Fibroblast of the conjunctiva (primary cell): ENCODE measurements around the gene SUN3.
"Not testable (repeated sequence)": the region's sequence is repeated elsewhere in the genome, so short reads cannot be mapped to it uniquely, and the experiment has no call there.

ENCODE experiments used
- DNase-seq: peaks from one replicate; pipeline ENCODE4 v3.0.0-alpha.2; 2010; ENCODE audit warnings: low read depth

Gene SUN3

DNA sequence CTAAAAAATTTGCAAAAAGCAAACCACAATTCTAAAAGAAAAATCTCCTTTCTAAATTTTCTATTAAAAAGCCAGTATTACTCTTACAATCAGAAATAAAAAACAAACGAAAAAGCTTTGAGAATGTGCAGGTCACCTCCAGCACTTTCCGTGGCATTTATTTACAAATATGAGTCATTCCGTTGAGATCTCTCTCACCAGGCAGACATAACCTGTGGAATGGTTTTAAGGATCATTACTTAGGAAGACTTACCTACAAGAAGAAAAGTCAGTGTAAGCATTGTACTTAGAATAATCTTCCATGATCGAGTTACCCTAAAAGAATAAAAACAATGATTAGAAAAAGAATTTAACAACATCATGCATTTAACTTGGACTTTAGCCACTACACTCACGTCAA is 3.3 kb downstream of the SUN3 start:
- DNase-seq: no peak

DNA sequence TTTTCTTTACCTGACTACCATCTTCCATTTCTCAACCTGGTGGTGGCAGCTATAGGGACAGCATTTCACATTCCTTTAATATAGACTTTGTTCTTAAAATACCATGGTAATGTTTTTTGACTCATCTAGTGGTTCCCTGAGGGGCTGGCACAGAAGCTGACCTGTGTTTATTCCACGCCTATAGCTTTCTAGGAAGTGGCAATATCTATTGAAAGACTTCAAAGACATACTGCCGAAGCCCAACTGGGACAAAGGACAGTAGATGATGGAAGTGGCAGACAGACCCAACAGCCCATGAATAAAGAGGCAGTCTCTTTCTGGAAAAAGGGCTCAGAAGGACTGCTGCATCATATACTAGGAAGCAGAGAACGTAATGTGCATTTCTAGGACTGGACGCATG is 11.2 kb downstream of the SUN3 start:
- DNase-seq: no peak

DNA sequence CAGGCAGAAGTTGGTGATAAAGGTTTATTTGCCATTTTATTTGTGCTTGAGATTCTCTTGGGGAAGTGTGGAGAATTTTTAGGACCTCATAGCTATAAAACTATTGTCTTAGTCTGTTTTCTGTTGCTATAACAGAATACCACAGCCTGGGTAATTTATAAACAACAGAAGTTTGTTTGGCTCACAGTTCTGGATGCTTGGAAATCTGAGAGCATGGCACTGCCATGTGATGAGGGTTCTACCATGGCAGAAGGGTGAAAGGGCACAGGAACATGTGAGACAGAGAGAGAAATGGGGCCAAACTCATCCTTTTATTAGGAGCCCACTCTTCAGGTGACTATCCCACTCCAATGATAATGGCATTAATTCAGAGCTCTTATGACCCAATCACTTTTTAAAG is 12.3 kb downstream of the SUN3 start:
- no peak for DNase-seq

DNA sequence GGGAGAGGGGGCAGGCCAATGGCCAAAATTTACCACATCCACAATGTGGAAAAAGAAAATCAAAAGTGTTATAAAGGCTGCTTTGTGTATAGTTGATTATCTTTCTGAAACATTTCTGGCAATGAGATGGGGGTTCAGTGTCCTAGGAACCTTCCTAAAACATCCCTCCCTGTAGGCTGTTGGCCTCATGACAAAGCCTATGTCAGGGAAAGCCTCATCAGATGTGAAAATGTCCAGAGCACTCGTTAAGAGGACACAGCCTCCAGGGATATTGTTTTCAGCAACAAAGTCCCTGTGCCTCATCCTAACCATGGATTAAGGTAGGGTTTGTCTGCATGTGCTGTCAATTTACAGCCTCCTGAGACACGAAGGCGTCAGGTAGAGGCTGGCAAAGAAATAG is 17.0 kb downstream of the SUN3 start:
- no peak for DNase-seq

DNA sequence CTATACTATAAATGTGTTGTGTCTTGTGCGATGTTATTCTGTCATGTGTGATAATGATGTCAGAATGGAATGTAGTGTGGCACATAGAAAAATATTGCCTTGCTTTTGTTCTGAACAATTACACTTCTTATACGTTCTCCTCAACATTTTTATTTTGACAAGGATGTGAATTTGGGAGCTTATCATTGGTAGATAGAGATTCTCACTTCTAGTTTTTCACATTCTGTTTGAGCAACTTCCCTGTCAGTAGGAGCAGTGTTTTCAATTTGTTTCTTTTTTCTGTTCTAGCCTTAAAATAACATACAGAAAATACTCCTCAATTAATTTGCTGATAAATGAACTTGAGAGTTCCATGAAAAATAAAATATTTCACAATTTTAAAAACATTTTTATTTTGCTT is 17.6 kb downstream of the SUN3 start:
- DNase-seq: no peak

DNA sequence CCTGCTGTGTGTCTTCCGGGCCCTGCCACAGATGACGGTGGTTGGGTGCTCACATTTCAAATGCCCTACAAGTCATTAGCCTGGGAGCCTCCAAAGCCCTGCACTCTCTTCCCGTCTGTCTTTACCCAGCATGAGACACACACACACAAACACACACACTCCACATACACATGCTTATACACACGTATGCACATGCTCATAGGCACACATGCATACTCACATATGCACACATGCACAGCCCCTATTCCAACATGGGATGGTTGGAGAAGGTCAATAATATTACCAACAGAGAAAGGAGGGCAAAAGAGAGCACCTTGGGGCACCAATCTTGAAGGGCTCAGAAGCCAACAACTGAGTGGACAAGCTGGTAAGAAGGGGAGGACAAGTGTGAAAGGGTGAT is 19.0 kb downstream of the SUN3 start:
- DNase-seq: no peak

DNA sequence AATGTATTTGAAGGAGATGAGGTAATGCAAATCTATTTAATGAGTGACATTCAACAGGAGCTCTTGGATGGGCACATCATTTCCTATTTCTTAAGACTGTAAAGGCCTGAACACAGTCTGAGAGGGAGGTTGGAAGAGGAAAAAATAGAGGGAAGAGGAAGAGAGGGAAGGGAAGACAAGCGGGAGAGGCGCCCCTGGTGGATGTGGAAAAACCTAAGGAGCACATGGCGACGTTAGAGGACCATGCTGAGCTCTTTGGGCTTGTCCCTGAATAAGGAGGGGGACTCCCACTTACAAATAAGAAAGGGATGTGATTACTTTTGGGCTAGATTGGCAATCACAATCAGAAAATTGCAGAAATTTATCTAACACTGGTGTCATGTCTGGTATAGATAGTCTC is 19.6 kb downstream of the SUN3 start:
- DNase-seq: no peak

DNA sequence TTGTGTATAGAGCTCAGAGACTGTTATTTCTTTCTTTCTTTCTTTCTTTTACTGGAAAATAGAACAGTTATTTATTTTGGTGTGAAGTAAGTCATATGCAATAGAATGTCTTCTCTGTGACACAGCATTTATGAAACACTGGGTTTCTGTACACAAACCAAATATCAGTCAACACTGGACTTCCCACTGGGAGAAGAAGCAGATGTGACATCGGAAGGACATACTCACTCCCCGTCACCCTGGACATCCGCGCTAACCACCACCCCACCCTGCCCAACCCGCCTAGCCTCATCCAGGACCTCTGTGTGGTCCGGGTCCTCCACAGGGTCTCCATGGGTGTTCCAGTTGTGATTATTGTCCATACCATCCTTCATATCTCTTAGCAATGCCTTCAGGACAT is 22.0 kb downstream of the SUN3 start:
- DNase-seq: no peak

DNA sequence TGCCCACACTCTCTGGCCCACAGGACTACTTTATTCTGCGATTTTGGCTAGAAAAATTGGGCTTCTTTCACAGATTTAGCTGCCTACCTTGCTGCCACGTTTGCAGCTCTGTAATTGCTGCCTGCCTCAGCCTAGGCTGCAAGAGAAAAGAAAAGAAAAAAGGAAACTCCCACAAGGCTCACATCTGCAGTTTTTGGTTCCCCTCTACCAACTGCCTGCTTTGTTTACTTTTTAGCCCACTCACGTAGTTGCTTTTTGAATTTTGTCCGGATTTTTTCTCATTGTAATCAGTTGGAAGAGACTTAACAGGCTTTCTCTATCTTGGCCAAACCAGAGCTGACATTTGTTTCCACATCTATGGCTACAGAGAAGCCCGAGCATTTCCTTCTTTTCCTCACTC is 24.3 kb downstream of the SUN3 start:
- no peak for DNase-seq

DNA sequence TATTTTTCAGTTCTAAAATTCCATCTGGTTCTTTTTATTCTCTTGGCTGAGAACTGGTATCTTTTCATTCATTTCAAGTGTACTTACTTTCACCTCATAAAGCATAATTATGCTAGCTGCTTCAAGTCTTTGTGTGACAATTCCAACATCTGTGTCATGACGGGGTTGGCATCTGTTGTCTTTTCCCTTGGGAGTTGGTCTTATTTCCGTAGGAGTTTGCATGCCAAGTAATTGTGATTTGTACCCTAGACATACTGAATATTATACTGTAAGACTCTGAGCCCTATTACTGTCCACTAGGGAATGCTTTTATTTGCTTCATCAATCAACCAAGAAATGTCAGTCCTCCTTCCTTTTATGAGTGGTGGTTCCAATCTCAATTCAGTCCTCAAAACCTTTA is 24.9 kb downstream of the SUN3 start:
- no peak for DNase-seq

DNA sequence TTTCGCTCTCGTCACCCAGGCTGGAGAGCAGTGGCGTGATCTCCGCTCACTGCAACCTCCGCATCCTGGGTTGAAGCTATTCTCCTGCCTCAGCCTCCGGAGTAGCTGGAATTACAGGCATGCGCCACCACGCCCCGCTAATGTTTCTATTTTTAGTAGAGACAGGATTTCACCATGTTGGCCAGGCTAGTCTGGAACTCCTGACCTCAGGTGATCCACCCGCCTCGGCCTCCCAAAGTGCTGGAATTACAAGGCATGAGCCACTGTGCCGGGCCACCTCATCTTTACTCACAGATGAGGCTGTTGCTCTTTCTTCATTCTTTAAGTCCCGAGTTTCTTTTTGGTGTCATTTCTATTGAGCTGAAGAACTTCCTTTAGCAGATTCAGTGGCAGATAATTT is 28.7 kb downstream of the SUN3 start:
- DNase-seq: not testable (repeated sequence)

DNA sequence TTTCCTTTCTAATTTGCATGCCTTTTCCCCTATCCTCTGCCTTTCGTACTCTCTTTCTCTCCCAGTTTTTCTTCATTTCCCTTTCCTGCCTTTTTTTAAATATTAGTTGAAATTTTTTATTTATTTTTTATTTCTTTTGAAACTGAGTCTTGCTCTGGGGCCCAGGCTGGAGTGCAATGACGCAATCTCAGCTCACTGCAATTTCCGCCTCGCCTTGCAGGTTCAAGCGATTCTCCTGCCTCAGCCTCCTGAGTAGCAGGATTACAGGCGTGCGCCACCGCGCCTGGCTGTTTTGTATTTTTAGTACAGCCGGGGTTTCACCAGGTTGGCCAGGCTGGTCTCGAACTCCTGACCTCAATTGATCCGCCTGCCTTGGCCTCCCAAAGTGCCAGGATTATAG is 29.5 kb downstream of the SUN3 start:
- DNase-seq: no peak

DNA sequence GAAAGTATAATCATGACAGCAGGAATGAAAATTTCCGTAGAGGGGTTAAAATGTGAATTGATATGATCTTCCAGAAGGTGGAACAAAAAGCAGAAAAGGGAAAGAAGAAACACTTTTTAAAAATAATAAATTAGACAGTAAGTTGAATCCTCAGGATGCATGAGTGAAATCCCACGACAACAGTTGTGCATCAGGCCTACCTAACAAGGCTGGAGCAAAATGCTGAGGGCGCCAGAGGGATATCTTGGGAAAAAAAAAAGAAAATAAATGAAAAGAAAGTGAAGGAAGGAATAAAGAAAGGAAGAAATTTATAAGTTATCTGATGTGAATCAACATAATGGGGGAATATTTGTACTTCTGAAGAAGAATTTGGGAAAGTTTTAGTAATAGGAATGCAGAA is 36.5 kb downstream of the SUN3 start:
- no peak for DNase-seq

DNA sequence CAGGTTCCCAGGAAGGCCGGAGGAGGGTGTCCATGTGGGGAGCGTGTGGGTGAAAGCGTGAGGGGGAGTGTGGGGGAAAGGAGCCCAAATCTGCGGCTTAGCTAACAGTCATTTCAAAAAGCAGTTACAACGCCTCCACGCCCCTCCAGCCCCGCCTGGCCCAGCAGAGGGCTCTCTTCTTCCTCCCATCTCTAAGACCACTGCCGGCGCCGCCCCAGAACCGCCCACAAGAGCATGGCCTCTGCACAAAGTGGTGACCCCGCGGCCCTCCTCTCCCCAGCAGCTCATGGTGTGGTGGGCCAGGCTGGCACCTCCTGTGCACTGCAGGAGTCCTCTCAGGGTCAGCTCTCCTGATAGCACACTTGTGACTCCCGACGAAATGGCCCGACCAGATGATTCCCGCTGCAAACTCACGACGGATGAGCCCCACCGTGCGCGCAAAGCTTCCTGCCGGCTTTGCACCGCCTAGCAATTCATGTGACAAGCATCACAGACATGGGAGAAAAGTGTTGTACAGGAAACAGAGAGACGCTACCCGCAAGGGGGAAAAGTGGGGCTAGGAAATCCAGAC is 37.1 kb downstream of the SUN3 start:
- peak; percentile 60 for DNase-seq

DNA sequence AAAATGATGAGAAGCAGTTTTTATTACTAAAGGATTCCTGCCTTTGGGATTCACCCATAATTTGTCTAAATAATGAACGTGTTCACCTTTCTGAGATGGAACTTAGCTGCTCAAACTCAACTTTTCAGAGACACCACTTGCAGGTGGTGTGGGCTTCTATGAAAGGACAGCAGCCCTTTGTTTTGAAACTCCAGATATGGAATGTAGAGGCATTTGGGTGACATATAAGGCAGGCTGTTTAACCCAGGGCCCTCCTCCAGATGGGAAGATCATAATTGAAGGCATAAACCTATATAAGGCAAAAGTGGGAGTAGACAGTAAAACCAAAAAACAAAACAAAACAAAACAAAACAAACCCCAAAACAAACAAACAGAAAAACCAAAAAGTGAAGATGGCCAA is 37.6 kb downstream of the SUN3 start:
- no peak for DNase-seq

DNA sequence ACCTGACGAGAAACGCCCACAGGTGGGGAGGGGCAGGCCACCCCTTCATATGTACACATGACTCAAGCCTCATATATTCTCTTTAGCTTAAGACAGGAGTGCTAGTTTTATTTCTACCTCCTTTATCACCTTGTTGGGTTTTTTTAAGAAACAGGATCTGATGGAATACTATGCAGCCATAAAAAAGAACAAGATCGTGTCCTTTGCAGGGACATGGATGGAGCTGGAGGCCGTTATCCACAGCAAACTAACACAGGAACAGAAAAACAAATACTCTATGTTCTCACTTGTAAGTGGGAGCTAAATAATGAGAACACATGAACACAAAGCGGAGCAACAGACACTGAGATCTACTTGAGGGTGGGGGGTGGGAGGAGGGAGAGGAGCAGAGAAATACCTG is 38.3 kb downstream of the SUN3 start:
- DNase-seq: no peak

DNA sequence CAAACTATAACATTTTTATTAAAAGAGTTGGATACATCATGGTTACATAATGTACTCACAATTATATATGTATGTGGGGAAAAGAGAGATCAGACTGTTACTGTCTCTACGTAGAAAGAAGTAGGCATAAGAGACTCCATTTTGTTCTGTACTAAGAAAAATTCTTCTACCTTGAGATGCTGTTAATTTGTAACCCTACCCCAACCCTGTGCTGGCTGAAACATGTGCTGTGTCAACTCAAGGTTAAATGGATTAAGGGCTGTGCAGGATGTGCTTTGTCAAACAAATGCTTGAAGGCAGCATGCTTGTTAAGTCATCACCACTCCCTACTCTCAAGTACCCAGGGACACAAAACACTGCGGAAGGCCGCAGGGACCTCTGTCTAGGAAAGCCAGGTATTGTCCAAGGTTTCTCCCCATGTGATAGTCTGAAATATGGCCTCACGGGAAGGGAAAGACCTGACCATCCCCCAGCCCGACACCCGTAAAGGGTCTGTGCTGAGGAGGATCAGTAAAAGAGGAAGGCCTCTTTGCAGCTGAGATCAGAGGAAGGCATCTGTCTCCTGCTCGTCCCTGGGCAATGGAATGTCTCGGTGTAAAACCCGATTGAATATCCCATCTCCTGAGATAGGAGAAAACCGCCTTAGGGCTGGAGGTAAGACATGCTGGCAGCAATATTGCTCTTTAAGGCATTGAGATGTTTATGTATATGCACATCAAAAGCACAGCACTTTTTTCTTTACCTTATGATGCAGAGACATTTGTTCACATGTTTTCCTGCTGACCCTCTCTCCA is 39.1 kb downstream of the SUN3 start:
- not testable (repeated sequence) for DNase-seq

DNA sequence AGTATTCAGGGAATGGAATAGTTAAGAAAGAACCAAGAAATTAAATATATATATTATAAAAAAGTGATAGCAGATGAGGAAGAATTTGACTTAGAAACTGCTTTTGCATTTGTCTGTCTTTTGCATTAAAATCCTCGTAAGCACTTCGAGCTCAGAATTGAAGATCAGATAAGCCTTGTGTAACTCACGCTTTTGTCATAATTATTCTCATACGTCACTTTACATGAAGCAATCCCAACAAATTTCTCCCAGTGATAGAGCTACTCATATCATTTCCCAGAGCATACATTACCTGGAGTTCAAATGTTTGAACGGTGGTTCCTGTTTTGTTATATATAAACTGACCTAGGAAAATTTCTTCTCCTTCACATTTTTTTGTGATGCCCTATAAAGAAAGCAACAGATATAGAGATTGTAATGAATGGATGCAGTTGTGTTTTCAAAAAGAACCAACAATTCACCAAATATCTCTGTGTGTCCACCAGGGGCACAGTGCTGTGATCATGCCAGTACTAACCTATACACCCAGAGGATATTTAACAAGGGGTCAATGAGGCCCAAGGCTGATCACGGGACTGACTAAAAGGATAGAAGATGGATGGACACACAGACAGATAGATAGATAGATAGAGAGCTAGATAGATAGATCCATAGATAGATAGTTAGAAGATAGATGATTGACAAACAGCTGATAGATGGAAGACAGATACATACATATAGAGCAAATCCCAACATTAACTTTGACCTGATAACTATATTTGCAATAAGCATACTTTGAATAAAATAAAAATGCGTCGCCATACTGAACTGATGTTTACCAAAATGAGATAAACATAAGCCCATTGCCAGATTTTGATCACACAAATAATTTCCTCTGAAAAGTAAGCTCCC is 40.2 kb downstream of the SUN3 start:
- no peak for DNase-seq

DNA sequence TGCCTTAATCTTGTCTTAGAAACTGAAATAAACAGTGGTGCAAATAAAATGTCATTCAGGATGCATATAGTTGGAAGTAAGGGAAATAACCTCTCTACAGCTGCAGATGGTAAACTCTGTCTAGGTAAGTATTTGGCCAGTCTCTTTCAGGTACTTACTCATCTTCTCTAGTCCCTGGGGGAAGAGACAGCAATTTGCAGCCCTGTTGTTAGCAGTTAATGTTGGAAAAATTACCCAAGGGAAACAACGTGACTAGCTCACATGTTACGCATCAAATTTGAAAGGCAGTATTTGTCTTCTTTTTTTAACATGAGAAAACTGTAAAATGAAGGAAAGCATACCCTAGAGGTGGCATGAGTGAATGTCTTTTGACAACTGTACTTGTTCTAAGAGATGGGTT is 46.3 kb downstream of the SUN3 start:
- no peak for DNase-seq

DNA sequence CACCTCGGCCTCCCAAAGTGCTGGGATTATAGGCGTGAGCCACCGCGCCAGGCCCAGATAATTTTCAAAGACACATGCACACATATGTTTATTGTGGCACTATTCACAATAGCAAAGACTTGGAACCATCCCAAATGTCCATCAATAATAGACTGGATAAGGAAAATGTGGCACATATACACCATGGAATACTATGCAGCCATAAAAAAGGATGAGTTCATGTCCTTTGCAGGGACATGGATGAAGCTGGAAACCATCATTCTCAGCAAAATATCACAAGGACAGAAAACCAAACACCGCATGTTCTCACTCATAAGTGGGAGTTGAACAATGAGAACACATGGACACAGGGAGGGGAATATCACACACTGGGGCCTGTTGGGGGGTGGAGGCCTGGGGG is 48.3 kb downstream of the SUN3 start:
- not testable (repeated sequence) for DNase-seq

DNA sequence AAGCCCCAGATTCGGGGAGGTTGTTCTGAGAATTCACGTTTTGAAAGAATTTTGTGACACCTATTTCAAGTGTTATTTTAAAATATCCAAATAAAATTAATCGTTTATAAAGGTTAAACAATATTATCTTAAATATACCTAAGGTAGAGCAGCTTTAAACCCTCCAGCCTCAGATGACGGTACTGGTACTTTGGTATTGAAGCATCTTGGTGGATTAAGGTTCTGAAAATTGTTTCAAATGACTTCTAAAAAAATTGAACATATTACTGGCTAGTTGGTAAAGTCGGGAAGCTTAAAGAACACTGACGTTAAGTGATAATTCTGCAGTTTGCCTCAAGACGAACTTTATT is 49.1 kb downstream of the SUN3 start:
- DNase-seq: no peak

DNA sequence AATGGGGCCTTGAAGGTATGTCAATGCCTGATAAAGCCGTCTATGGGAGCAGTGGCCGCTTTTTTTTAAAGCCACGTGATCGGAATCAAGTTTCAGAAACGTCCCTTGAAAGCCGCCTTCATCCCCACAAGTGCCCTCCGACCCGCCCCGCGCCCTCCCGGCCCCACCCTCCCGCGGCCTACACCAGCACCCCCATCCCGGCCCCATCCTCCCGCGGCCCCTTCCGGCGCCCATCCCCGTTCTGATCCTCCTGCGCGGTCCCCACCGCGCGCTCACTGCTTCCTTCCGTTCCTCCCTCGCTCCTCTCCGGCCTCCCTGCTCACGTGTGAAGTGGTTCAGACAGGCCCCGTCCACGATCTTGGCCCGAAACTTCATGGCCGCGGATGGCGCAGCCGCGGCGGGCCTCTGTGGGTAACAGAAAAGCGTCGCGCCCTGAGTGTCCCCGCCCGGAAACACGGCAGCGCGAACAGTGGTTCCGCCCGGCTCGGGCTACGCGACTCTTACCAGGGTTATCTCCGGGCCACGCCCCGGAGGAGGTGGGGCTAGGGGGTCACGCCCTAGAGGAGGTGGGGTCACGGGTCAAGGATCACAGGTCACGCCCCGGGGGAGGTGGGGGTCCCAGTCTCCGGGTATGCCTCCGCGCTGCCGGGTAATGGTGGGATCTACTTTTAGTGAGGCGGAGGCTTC is 49.6 kb downstream of the SUN3 start, which contains the start of gene HUS1:
Gene HUS1, minus strand, starts transcription at position 471 of the 687 bp plus-strand sequence. Its CDS starts 96 bp downstream, at position 375.
- peak; percentile 80 for DNase-seq

DNA sequence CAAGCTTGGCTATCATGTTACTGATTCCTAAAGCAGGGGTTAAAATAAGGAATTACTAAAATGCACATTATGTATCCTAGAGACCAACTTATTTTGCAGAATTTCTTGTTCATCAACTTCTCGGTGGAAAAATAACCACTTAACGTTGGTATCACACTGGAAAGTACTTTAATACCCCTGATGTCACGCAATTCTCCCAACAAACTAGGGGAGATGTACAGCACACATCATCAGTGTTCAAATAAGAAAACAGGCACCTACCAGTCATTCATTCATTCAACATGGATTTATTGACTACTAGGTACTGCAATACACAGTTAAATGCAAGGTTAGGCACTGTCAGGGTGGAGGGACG is 50.1 kb downstream of the SUN3 start:
- DNase-seq: no peak
